Neural cell (in vitro differentiated cells): ENCODE results near the gene PCNX1. TPM values are rescaled to one million over a fixed set of nuclear protein-coding genes. Genes with fewer than 3 reads are reported as not detected.

ENCODE experiments used
- H2AFZ ChIP-seq: fragments of 200-600, 300-800 bp; sonication (generic), shearing (Covaris generic); 2 replicates; pipeline ENCODE4 v1.6.0; 2014; ENCODE audit warnings: low read depth, mild to moderate bottlenecking, antibody characterized with exemption, low read length, moderate library complexity
- H3F3A ChIP-seq: fragments of 200-600 bp; shearing (Covaris generic); 2 replicates; pipeline ENCODE4 v1.6.1; 2016; ENCODE audit warnings: mild to moderate bottlenecking, moderate library complexity, mixed read lengths, antibody characterized with exemption, low read length; ENCODE audit not compliant: insufficient read depth, poor library complexity, severe bottlenecking
- H3K27ac ChIP-seq: fragments of 200-600, 300-800 bp; sonication (generic), shearing (Covaris generic); 2 replicates; pipeline ENCODE4 v1.5.1; 2014; ENCODE audit warnings: mild to moderate bottlenecking, low read length, moderate library complexity
- H3K27me3 ChIP-seq: fragments of 300-800, 200-600 bp; sonication (generic), shearing (Covaris generic); 2 replicates; pipeline ENCODE4 v1.6.0; 2014; ENCODE audit warnings: mild to moderate bottlenecking, low read depth, low read length, moderate library complexity; ENCODE audit not compliant: insufficient read depth
- H3K36me3 ChIP-seq: fragments of 300-800, 200-600 bp; sonication (generic), shearing (Covaris generic); 2 replicates; pipeline ENCODE4 v1.5.1; 2014; ENCODE audit warnings: mild to moderate bottlenecking, antibody characterized with exemption, low read length, moderate library complexity; ENCODE audit not compliant: insufficient read depth
- H3K4me2 ChIP-seq: fragments of 300-800, 200-600 bp; sonication (generic), shearing (Covaris generic); 2 replicates; pipeline ENCODE4 v1.6.0; 2014; ENCODE audit warnings: mild to moderate bottlenecking, low read length
- H3K4me3 ChIP-seq: fragments of 300-800, 200-600 bp; sonication (generic), shearing (Covaris generic); 2 replicates; pipeline ENCODE4 v1.5.1; 2014; ENCODE audit warnings: mild to moderate bottlenecking, low read length, moderate library complexity
- H3K79me2 ChIP-seq: fragments of 200-600 bp; shearing (Covaris generic); replicated peaks from 2 replicates; pipeline ENCODE4 v1.6.0; 2014; ENCODE audit warnings: mild to moderate bottlenecking, low read length, moderate library complexity; ENCODE audit not compliant: insufficient read depth
- H3K9ac ChIP-seq: fragments of 300-800, 200-600 bp; sonication (generic), shearing (Covaris generic); 2 replicates; pipeline ENCODE4 v1.6.1; 2016; ENCODE audit warnings: mild to moderate bottlenecking, low read length, mixed read lengths
- H3K9me2 ChIP-seq: fragments of 200-600 bp; shearing (Covaris generic); 2 replicates; pipeline ENCODE4 v1.6.1; 2016; ENCODE audit warnings: mild to moderate bottlenecking, low read length, mixed read lengths; ENCODE audit not compliant: insufficient read depth
- H3K9me3 ChIP-seq: fragments of 200-600, 300-800 bp; sonication (generic), shearing (Covaris generic); 2 replicates; pipeline ENCODE4 v1.6.1; 2016; ENCODE audit warnings: mild to moderate bottlenecking, mixed run types, low read length, moderate library complexity, mixed read lengths
- H4K20me1 ChIP-seq: fragments of 200-600 bp; shearing (Covaris generic); 2 replicates; pipeline ENCODE4 v1.6.1; 2016; ENCODE audit warnings: mild to moderate bottlenecking, mixed run types; ENCODE audit not compliant: insufficient read depth
- CTCF ChIP-seq: fragments of 450-650 bp; IDR thresholded peaks from 2 replicates; pipeline ENCODE4 v1.5.1; 2014; ENCODE audit warnings: antibody characterized with exemption, mild to moderate bottlenecking, moderate library complexity; ENCODE audit not compliant: poor library complexity, severe bottlenecking
- EZH2 ChIP-seq: fragments of 200-600, 300-800 bp; shearing (Covaris generic), sonication (generic); IDR thresholded peaks from 2 replicates; pipeline ENCODE4 v1.6.1; 2014; ENCODE audit warnings: antibody characterized with exemption, low read length, borderline replicate concordance, mild to moderate bottlenecking; ENCODE audit not compliant: insufficient read depth, poor library complexity, severe bottlenecking
- MXI1 ChIP-seq: fragments of 450-650 bp; conservative IDR thresholded peaks from 2 replicates; pipeline ENCODE4 v1.6.1; 2014; ENCODE audit warnings: antibody characterized with exemption, mild to moderate bottlenecking; ENCODE audit not compliant: poor library complexity, severe bottlenecking
- POLR2AphosphoS5 ChIP-seq: IDR thresholded peaks from 2 replicates; pipeline ENCODE4 v1.6.1; 2012
- RAD21 ChIP-seq: fragments of 450-650 bp; conservative IDR thresholded peaks from 2 replicates; pipeline ENCODE4 v1.6.1; 2014; ENCODE audit warnings: antibody characterized with exemption, mild to moderate bottlenecking, moderate library complexity
- SMC3 ChIP-seq: fragments of 450-650 bp; conservative IDR thresholded peaks from 2 replicates; pipeline ENCODE4 v1.6.1; 2014; ENCODE audit warnings: antibody characterized with exemption, mild to moderate bottlenecking, moderate library complexity; ENCODE audit not compliant: poor library complexity
- TAF1 ChIP-seq: IDR thresholded peaks from 2 replicates; pipeline ENCODE4 v1.6.1; 2012; ENCODE audit warnings: low read depth
- polyA plus RNA-seq: library from polyadenylated mRNA; depleted of rRNA; stranded (reverse); fragments of >200 nt; gene quantifications from 2 replicates; pipeline ENCODE4 v1.2.3, GENCODE V29; 2014
- TF ChIP-seq, protein P1 (sequence below): IDR thresholded peaks from 2 replicates; pipeline ENCODE4 v1.6.1; 2012; ENCODE audit warnings: borderline replicate concordance

Gene PCNX1
- polyA plus RNA-seq, 1 donor from 2014 or later: 23.7 TPM

DNA sequence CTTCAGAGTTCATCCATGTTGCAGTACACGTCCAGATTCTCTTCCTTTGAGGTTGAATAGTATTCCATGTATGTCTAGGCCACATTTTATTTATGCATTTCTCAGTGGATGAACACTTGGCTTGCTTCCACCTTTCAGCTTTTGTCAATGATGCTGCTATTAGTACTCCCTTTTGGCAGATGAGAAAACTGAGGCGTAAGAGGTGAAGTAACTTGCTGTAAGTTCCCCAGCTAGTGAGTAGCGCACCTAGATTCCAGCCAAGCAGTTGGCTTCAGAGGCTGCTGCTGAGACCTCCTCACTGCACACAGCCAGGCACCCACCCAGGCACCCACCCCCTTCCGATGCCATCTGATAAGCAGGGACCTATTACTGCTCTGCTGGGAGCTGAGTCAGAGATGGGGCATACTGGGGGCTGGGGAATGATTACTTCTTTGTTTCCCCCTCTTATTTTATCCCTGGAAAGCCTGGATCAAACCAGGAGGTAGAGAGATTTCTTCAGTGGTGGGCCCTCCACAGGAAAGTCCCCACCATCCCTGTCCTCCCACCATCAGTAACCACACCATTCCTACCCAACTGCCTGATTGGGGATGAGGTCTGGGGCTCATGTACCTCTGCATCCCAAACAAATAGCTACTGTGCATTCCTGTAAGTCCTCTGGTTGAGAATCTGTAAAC, 234.6 kb downstream of the PCNX1 start:
- H2AFZ ChIP-seq: no peak overlapping the region

GRCh38 chr14:71142375-71143038, 235.2 kb downstream of the PCNX1 start:
- Histone ChIP-seq H4K20me1 (no peaks in the 10 kb centered on the region), H3K9me2 (no peaks in the 10 kb centered on the region), H2AFZ (no peak overlapping the region), H3K79me2 (no peaks in the 10 kb centered on the region), H3K27me3 (no peaks in the 10 kb centered on the region), H3K4me3 (no peak overlapping the region), H3F3A (no peaks in the 10 kb centered on the region), H3K9ac (no peak overlapping the region), H3K9me3 (no peaks in the 10 kb centered on the region), H3K36me3 (no peaks in the 10 kb centered on the region), H3K27ac (no peak overlapping the region), H3K4me2 (no peak overlapping the region)
- TF ChIP-seq SMC3 (no peak), EZH2 (no peak), RAD21 (no peak), CTCF (no peak), MXI1 (no peak), POLR2AphosphoS5 (no peak), TAF1 (no peak)
- TF ChIP-seq, protein P1, sequence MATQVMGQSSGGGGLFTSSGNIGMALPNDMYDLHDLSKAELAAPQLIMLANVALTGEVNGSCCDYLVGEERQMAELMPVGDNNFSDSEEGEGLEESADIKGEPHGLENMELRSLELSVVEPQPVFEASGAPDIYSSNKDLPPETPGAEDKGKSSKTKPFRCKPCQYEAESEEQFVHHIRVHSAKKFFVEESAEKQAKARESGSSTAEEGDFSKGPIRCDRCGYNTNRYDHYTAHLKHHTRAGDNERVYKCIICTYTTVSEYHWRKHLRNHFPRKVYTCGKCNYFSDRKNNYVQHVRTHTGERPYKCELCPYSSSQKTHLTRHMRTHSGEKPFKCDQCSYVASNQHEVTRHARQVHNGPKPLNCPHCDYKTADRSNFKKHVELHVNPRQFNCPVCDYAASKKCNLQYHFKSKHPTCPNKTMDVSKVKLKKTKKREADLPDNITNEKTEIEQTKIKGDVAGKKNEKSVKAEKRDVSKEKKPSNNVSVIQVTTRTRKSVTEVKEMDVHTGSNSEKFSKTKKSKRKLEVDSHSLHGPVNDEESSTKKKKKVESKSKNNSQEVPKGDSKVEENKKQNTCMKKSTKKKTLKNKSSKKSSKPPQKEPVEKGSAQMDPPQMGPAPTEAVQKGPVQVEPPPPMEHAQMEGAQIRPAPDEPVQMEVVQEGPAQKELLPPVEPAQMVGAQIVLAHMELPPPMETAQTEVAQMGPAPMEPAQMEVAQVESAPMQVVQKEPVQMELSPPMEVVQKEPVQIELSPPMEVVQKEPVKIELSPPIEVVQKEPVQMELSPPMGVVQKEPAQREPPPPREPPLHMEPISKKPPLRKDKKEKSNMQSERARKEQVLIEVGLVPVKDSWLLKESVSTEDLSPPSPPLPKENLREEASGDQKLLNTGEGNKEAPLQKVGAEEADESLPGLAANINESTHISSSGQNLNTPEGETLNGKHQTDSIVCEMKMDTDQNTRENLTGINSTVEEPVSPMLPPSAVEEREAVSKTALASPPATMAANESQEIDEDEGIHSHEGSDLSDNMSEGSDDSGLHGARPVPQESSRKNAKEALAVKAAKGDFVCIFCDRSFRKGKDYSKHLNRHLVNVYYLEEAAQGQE: no peak

More for the DNA sequence above, 234.6 kb downstream of the PCNX1 start:
- H3K27ac ChIP-seq: no peak overlapping the region
- H3K79me2 ChIP-seq: no peaks in the 10 kb centered on the region
- H3K9ac ChIP-seq: no peak overlapping the region
- no peaks in the 10 kb centered on the region for H3F3A ChIP-seq
- no peaks in the 10 kb centered on the region for H3K36me3 ChIP-seq
- no peak overlapping the region for H3K4me2 ChIP-seq
- no peaks in the 10 kb centered on the region for H3K9me2 ChIP-seq
- H3K27me3 ChIP-seq: no peaks in the 10 kb centered on the region
- no peaks in the 10 kb centered on the region for H4K20me1 ChIP-seq
- TF ChIP-seq MXI1: no peak
- TF ChIP-seq CTCF: no peak
- no peak for TF ChIP-seq POLR2AphosphoS5
- no peak for TF ChIP-seq EZH2
- no peak for TF ChIP-seq TAF1
- TF ChIP-seq SMC3: no peak
- no peak for TF ChIP-seq RAD21
- no peak overlapping the region for H3K4me3 ChIP-seq
- H3K9me3 ChIP-seq: no peaks in the 10 kb centered on the region
